Anterior cingulate cortex (tissue), 58 donors: ENCODE measurements around the gene RFX5.
"Not testable (repeated sequence)": the region's sequence is repeated elsewhere in the genome, so short reads cannot be mapped to it uniquely, and the experiment has no call there.

Source experiments
- DNase-seq, 58 donors: peaks; one replicate each; lab custom pipeline; 2025; lab: John Stamatoyannopoulos, UW

Gene RFX5

GRCh38 chr1:151362308-151363155 is 15.5 kb upstream of the RFX5 start:
- DNase-seq: no peak

- DNase-seq: no peak
Observed at GRCh38 chr1:151361883-151362282, 14.8 kb upstream of the RFX5 start.

- DNase-seq: no peak
Observed at GRCh38 chr1:151356696-151357095, 9.6 kb upstream of the RFX5 start.

- DNase-seq: peak in 1 of 58 donors; percentile 13
Observed at GRCh38 chr1:151352021-151352718, 5.1 kb upstream of the RFX5 start.

- not testable (repeated sequence) for DNase-seq
Observed at GRCh38 chr1:151350323-151350722, 3.3 kb upstream of the RFX5 start.

GRCh38 chr1:151347523-151348246 is 633 bp upstream of the RFX5 start:
- DNase-seq: no peak

- no peak for DNase-seq
Observed at GRCh38 chr1:151346082-151346768, 827 bp downstream of the RFX5 start.

- no peak for DNase-seq
Observed at GRCh38 chr1:151344291-151344690, 2.8 kb downstream of the RFX5 start.

- DNase-seq: no peak
Observed at GRCh38 chr1:151343587-151343986, 3.5 kb downstream of the RFX5 start.

GRCh38 chr1:151342569-151342968 is 4.5 kb downstream of the RFX5 start:
- DNase-seq: no peak

- no peak for DNase-seq
Observed at GRCh38 chr1:151342021-151342420, 5.0 kb downstream of the RFX5 start.

- peak in 42 of 58 donors; percentile 2 to 85 (median 26) for DNase-seq
Observed at GRCh38 chr1:151340870-151341754, 5.9 kb downstream of the RFX5 start.

GRCh38 chr1:151336556-151336955 is 10.5 kb downstream of the RFX5 start:
- DNase-seq: no peak

- no peak for DNase-seq
Observed at GRCh38 chr1:151334822-151335221, 12.2 kb downstream of the RFX5 start.

GRCh38 chr1:151327903-151328674 is 19.0 kb downstream of the RFX5 start:
- peak in 15 of 58 donors; percentile 22 to 55 (median 38) for DNase-seq

- peak; percentile 49 to 97 (median 86) for DNase-seq
Observed at GRCh38 chr1:151327223-151327902, 19.7 kb downstream of the RFX5 start, which contains the start of gene PI4KB. PI4KB (minus strand) TSS chr1:151327416; CDS start chr1:151316481, 10,935 bp downstream.

- peak in 22 of 58 donors; percentile 13 to 73 (median 46) for DNase-seq
Observed at GRCh38 chr1:151326619-151327222, 20.3 kb downstream of the RFX5 start.
